Measurements from ENCODE around the gene ADAM12.

ADAM12 gene

GRCh38 chr10:126387931-126388911 is at the start of gene ADAM12:
TSS of gene ADAM12 (minus strand) at chr10:126388477. CDS start at chr10:126388145, 332 bp downstream.
- peak; percentile 84 for DNase-seq

- no peak for DNase-seq
Measured at GRCh38 chr10:126437635-126438406, 49.5 kb upstream of the ADAM12 start.

- DNase-seq, result no peak
Measured at GRCh38 chr10:126434235-126434634, 46.0 kb upstream of the ADAM12 start.

- DNase-seq, result no peak
Measured at GRCh38 chr10:126433351-126433750, 45.1 kb upstream of the ADAM12 start.

GRCh38 chr10:126432507-126432906 is 44.2 kb upstream of the ADAM12 start:
- DNase-seq, result no peak

- DNase-seq, result no peak
Measured at GRCh38 chr10:126431816-126432215, 43.5 kb upstream of the ADAM12 start.

GRCh38 chr10:126430512-126430911 is 42.2 kb upstream of the ADAM12 start:
- no peak for DNase-seq

- DNase-seq, result no peak
Measured at GRCh38 chr10:126429275-126429674, 41.0 kb upstream of the ADAM12 start.

GRCh38 chr10:126425489-126426065 is 37.3 kb upstream of the ADAM12 start:
- no peak for DNase-seq

GRCh38 chr10:126425032-126425431 is 36.8 kb upstream of the ADAM12 start:
- no peak for DNase-seq

GRCh38 chr10:126423732-126424491 is 35.6 kb upstream of the ADAM12 start:
- DNase-seq, result no peak

- no peak for DNase-seq
Measured at GRCh38 chr10:126422567-126422966, 34.3 kb upstream of the ADAM12 start.

- DNase-seq, result peak; percentile 50
Measured at GRCh38 chr10:126421756-126422256, 33.5 kb upstream of the ADAM12 start.

- peak; percentile 56 for DNase-seq
Measured at GRCh38 chr10:126420567-126421300, 32.5 kb upstream of the ADAM12 start.

- DNase-seq, result no peak
Measured at GRCh38 chr10:126417220-126417825, 29.0 kb upstream of the ADAM12 start.

- no peak for DNase-seq
Measured at GRCh38 chr10:126409821-126410220, 21.5 kb upstream of the ADAM12 start.

- DNase-seq, result no peak
Measured at GRCh38 chr10:126408953-126409641, 20.8 kb upstream of the ADAM12 start.

GRCh38 chr10:126407831-126408230 is 19.6 kb upstream of the ADAM12 start:
- no peak for DNase-seq

GRCh38 chr10:126405239-126405775 is 17.0 kb upstream of the ADAM12 start:
- DNase-seq, result no peak

All from right forelimb (tissue), 1 donor.